ENCODE data around the gene MINDY4.

The MINDY4 gene

DNA sequence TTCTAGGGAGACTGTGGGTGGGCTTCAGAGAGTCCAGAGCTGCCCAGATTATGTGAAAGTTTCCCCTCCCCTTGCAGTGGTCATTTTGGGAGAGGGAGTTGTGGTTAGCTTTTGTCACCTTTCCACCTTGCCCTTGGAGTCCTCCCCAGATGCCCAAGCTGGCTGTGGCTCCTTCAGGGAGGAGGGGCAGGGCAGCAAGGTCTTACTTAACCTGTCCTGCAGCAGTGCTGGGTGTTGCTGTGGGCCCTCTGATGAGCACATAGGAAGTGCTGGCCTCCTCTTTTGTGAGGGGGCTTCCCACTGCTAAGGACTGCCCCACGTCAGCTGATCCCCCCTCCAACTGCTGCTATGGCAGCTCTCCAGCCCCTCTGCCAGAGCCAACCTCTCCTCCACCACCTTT is 122.8 kb downstream of the MINDY4 start:
- H3K27me3 Mint-ChIP-seq (ENCODE audit: low read depth): peaks cover 19% of the 10 kb centered on the region
- H3K9me3 Mint-ChIP-seq: peaks cover 3% of the 10 kb centered on the region
- no peak overlapping the region for H3K4me3 Mint-ChIP-seq
- H3K4me1 Mint-ChIP-seq: peaks cover 52% of the 10 kb centered on the region
- TF ChIP-seq CTCF (IDR thresholded peaks at IDR 0.05; ENCODE audit: unreplicated experiment in 3 of 3): no peak
- H3K27ac Mint-ChIP-seq: peak overlapping the region; percentile 3 to 92 (median 86)
- peaks cover 11% of the 10 kb centered on the region for H3K36me3 Mint-ChIP-seq (ENCODE audit: low read depth)

DNA sequence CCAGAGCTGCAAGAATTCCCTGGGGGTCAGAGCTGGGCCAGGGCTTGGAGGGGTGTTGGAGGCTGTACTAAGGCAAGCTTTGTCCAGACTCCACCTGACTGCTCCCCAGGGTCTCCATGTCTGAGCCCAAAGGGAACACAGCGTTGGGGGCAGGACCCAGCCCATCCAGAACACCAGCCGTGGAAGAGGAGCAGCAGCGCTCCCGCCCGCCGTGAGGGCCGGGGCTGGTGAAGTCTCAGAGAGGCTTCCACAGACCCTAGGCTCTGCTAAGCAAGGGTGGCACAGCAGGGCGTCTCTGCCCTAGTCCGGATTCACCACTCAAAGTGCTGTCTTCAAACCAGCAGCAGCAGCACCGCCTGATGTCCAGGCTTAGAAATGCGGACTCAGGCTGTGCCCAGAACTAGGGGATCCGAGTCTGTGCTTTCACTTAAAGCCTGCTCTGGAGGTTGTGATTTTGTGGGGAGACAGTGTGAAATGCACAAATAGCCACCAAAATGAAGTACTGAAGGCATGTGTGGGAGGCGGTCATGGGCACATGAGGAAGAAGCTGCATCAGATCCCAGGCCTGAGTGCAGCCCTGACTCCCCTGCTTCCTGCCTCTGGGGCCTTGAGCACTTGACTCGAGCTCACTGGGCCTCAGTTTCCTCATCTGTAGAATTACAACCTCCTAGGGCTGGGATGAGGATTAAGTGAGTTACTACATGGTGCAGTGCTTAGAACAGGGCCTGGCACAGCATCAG is 123.8 kb downstream of the MINDY4 start:
- Mint-ChIP-seq H3K27ac (peak overlapping the region; percentile 3 to 36 (median 17)), H3K27me3 (ENCODE audit: low read depth) (peaks cover 19% of the 10 kb centered on the region), H3K4me3 (no peak overlapping the region), H3K9me3 (peaks cover 3% of the 10 kb centered on the region), H3K4me1 (peaks cover 52% of the 10 kb centered on the region), H3K36me3 (ENCODE audit: low read depth) (peaks cover 10% of the 10 kb centered on the region)
- TF ChIP-seq CTCF (IDR thresholded peaks at IDR 0.05; ENCODE audit: unreplicated experiment in 3 of 3): no peak

- peak overlapping the region in 1 of 3 experiments; percentile 13 for H3K27ac Mint-ChIP-seq
- peaks cover 52% of the 10 kb centered on the region for H3K4me1 Mint-ChIP-seq
- peaks cover 19% of the 10 kb centered on the region for H3K27me3 Mint-ChIP-seq (ENCODE audit: low read depth)
- H3K4me3 Mint-ChIP-seq: no peak overlapping the region
- no peaks in the 10 kb centered on the region for H3K9me3 Mint-ChIP-seq
- TF ChIP-seq CTCF (IDR thresholded peaks at IDR 0.05; ENCODE audit: unreplicated experiment in 3 of 3): no peak
- H3K36me3 Mint-ChIP-seq (ENCODE audit: low read depth): peaks cover 5% of the 10 kb centered on the region
Observed at GRCh38 chr7:30896036-30896435, 124.8 kb downstream of the MINDY4 start.

DNA sequence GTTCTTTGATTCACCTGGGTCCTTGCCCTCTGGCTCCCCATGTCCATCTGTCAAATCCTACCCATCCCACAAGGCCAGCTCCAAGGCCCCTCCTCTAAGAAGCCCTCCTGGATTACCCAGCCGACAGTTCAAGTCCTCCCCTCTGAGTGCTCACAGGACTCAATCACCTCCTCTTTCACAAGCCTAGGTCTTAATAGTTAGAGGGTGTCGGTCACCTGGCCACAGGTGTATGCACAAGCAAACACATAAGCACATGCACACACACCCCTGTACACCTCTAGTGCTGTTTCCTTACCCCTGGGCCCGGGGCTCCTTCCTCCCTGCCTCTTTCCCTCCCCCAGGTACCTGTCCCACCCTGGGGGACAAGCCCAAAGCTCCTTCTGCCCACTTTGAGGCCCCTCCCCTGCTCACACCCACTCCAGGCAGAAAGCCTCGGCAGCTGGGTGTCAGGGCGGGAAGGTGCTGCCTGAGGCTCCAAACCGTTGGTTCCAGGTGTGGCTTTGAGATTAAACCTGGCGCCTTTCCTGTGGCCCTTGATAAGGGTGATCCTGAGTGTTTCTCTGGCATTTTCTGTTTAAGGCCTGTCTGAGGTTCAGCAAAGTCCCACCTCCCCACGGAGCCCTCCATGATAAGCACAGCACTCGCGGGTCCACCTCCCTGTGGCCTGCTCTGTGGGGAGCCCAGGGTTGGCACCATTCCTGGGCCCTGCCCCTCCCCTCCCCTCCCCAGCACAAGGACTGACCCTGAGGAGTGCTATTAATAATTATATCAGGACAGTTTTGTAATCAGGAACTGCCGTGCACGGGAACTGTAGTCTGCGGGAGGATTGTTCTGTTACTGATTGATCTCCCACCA is 125.8 kb downstream of the MINDY4 start:
- Mint-ChIP-seq H3K27me3 (ENCODE audit: low read depth) (peaks cover 19% of the 10 kb centered on the region), H3K36me3 (ENCODE audit: low read depth) (no peaks in the 10 kb centered on the region), H3K4me3 (peak overlapping the region in 1 of 3 experiments; percentile 12), H3K4me1 (peaks cover 52% of the 10 kb centered on the region), H3K9me3 (no peaks in the 10 kb centered on the region), H3K27ac (peak overlapping the region; percentile 13 to 72 (median 26))
- TF ChIP-seq CTCF (IDR thresholded peaks at IDR 0.05; ENCODE audit: unreplicated experiment in 3 of 3): no peak

DNA sequence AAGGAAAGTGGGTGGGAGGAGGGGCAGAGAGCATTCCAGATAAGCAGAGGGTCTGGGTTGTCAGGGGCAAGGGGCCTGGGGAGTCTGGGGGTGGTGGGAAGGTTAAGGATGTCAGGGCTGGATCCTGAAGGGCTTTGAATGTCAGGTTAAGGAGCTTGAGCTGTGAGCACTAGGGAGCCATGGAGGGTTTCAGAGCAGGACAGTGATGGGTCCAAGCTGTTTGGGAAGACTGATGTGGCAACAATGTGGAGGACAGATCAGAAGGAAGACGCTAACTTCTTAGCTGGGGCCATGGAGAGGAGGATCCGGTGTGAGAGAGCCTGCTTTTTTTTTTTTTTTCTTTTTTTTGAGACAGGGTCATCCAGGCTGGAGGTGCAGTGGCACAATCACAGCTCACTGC is 126.6 kb downstream of the MINDY4 start:
- Mint-ChIP-seq H3K4me3 (no peak overlapping the region), H3K9me3 (no peaks in the 10 kb centered on the region), H3K4me1 (peaks cover 50% of the 10 kb centered on the region), H3K27me3 (ENCODE audit: low read depth) (peaks cover 19% of the 10 kb centered on the region), H3K27ac (peak overlapping the region; percentile 13 to 72 (median 26)), H3K36me3 (ENCODE audit: low read depth) (no peaks in the 10 kb centered on the region)
- no peak for TF ChIP-seq CTCF (IDR thresholded peaks at IDR 0.05; ENCODE audit: unreplicated experiment in 3 of 3)

Measured in nephron (organoid).